ENCODE results near the gene VEGFA.

- TF ChIP-seq CTCF (conservative IDR thresholded peaks at IDR 0.05) (no peak), ZFX (IDR thresholded peaks at IDR 0.05) (no peak)
Observed at GRCh38 chr6:43781941-43782704, 12.1 kb downstream of the VEGFA start.
